ENCODE data around the gene SLC22A5. TPM values are rescaled to one million over a fixed set of nuclear protein-coding genes. Genes with fewer than 3 reads are reported as not detected.
"Not testable (repeated sequence)": the region's sequence is repeated elsewhere in the genome, so short reads cannot be mapped to it uniquely, and the experiment has no call there.

SLC22A5 gene
- total RNA-seq, 1 experiment from 2014 or later: 20.2 TPM

DNA sequence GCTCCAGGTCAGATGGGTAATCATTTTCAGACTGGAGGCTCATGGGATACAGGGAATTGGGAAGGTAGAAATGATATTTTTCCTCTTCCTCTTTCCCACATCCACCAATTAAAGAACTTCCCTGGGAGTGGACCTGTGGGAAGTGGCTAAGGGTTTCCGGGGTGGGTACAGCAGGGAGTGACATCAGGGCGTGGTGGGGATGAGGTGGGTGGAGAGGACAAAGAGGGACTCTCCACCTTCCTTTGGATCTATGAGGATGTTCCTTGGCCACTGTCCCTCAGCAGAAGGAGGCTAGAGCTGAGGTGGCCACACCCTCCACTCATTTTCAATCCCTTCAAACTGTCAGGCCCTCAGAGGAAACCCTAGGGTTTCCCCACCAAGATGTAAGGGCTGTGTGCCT, 66.4 kb downstream of the SLC22A5 start:
- peaks cover 14% of the 10 kb centered on the region; the same call in 1 of the 2 replicates for H3K4me1 ChIP-seq
- ChIA-PET POLR2A (no interaction called here), CTCF (no interaction called here)
- no peaks in the 10 kb centered on the region for H3K36me3 ChIP-seq (ENCODE audit: control insufficient read depth, insufficient read depth, low read length)
- H3K4me1 Mint-ChIP-seq (ENCODE audit: low read depth, unreplicated experiment): peaks cover 22% of the 10 kb centered on the region
- TF ChIP-seq, protein P1, sequence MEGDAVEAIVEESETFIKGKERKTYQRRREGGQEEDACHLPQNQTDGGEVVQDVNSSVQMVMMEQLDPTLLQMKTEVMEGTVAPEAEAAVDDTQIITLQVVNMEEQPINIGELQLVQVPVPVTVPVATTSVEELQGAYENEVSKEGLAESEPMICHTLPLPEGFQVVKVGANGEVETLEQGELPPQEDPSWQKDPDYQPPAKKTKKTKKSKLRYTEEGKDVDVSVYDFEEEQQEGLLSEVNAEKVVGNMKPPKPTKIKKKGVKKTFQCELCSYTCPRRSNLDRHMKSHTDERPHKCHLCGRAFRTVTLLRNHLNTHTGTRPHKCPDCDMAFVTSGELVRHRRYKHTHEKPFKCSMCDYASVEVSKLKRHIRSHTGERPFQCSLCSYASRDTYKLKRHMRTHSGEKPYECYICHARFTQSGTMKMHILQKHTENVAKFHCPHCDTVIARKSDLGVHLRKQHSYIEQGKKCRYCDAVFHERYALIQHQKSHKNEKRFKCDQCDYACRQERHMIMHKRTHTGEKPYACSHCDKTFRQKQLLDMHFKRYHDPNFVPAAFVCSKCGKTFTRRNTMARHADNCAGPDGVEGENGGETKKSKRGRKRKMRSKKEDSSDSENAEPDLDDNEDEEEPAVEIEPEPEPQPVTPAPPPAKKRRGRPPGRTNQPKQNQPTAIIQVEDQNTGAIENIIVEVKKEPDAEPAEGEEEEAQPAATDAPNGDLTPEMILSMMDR (IDR thresholded peaks at IDR 0.05; ENCODE audit: insufficient read depth in 1 of 2, low read depth in 1 of 2, low read length in 1 of 2, severe bottlenecking in 1 of 2, unreplicated experiment in 1 of 2): no peak
- no peaks in the 10 kb centered on the region for H3K9me3 ChIP-seq
- no peak for DNase-seq
- no TSS peak for BruUV-seq (replicated peaks)
- H3K27me3 Mint-ChIP-seq (ENCODE audit: insufficient read depth, unreplicated experiment): no peaks in the 10 kb centered on the region
- intact Hi-C loops (cut with micrococcal nuclease; ENCODE audit: unreplicated experiment): no loop called here
- no peak overlapping the region for H3K4me3 ChIP-seq (ENCODE audit: low read depth, low read length)
- H3K4me3 Mint-ChIP-seq (ENCODE audit: unreplicated experiment): no peak overlapping the region
- H3K27ac Mint-ChIP-seq (ENCODE audit: unreplicated experiment): no peak overlapping the region
- no peaks in the 10 kb centered on the region for H3K36me3 Mint-ChIP-seq (ENCODE audit: insufficient read depth, unreplicated experiment)
- H3K27me3 ChIP-seq (replicated peaks; ENCODE audit: control insufficient read depth, insufficient read depth, low read length): no peaks in the 10 kb centered on the region
- no peaks in the 10 kb centered on the region for H3K9me3 Mint-ChIP-seq (ENCODE audit: unreplicated experiment)

DNA sequence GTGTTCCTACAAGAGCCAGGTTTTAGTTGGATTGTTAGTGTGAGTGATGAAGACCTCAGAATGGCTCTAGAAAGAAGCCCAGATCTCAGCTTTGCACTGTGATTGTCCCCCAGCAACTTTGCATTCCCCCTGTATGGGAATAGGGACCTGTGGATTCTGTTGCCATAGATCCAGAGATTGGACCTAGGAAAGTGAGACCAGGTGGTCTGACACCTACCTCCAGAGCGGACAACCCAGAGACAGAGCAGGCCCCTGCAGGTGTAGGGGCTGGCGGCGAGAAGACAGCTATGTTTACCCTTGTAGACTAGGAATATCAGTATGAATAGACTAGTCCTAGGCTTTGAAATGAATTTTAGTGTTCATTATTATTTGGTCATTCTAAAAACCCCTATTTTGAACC, 67.4 kb downstream of the SLC22A5 start:
- TF ChIP-seq, protein P1 (IDR thresholded peaks at IDR 0.05; ENCODE audit: insufficient read depth in 1 of 2, low read depth in 1 of 2, low read length in 1 of 2, severe bottlenecking in 1 of 2, unreplicated experiment in 1 of 2): no peak
- DNase-seq: no peak
- Histone ChIP-seq H3K27me3 (replicated peaks; ENCODE audit: control insufficient read depth, insufficient read depth, low read length) (no peaks in the 10 kb centered on the region), H3K36me3 (ENCODE audit: control insufficient read depth, insufficient read depth, low read length) (no peaks in the 10 kb centered on the region), H3K9me3 (no peaks in the 10 kb centered on the region), H3K4me1 (peaks cover 14% of the 10 kb centered on the region; the same call in 1 of the 2 replicates), H3K4me3 (ENCODE audit: low read depth, low read length) (no peak overlapping the region)
- BruUV-seq (replicated peaks): no TSS peak
- Mint-ChIP-seq H3K4me1 (ENCODE audit: low read depth, unreplicated experiment) (peaks cover 22% of the 10 kb centered on the region), H3K27me3 (ENCODE audit: insufficient read depth, unreplicated experiment) (no peaks in the 10 kb centered on the region), H3K4me3 (ENCODE audit: unreplicated experiment) (no peak overlapping the region), H3K9me3 (ENCODE audit: unreplicated experiment) (no peaks in the 10 kb centered on the region), H3K36me3 (ENCODE audit: insufficient read depth, unreplicated experiment) (no peaks in the 10 kb centered on the region), H3K27ac (ENCODE audit: unreplicated experiment) (peak overlapping the region; percentile 64)
- ChIA-PET CTCF (no interaction called here), POLR2A (no interaction called here)
- intact Hi-C loops (cut with micrococcal nuclease; ENCODE audit: unreplicated experiment): no loop called here

DNA sequence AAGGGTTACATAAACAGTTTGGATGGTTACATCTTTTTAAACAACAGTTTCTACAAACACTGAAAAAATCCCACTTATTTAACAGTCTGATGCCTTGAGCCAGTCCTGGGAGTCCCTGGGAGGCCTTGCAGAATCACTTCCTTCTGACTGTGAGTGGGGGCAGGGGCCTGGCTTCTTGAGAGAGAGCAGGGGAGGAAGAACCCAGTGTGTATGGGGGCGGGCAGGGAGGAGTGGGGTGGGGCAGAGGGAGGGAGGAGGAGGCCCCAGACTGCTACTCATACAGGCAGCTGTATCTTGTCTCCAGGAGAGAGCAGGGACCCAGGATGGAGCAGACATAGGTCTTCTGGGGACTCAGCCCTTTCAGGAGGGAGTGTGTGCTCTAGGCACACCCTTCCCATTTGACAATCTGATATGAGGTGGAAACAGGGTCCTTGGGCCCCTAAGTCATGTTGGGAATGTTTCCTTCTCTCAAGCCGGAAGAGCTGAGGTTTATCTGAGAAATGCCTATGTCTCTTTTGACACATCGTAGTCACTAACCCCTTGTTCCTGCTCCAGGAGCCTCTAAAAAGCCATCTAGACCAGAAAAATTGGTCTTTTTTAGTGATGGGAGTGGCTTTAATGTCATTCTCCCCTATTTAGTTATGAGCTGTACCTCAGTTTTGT, 68.2 kb downstream of the SLC22A5 start:
- BruUV-seq (replicated peaks): no TSS peak
- no peaks in the 10 kb centered on the region for H3K27me3 Mint-ChIP-seq (ENCODE audit: insufficient read depth, unreplicated experiment)
- H3K27ac Mint-ChIP-seq (ENCODE audit: unreplicated experiment): no peak overlapping the region
- no peaks in the 10 kb centered on the region for H3K36me3 ChIP-seq (ENCODE audit: control insufficient read depth, insufficient read depth, low read length)
- POLR2A ChIA-PET: interaction anchor here (0.7 to 0.9 kb wide), 2 partner anchors 52 to 59 kb away, joined by 4 read pairs; partner anchors contain the start of gene IRF1
- H3K36me3 Mint-ChIP-seq (ENCODE audit: insufficient read depth, unreplicated experiment): no peaks in the 10 kb centered on the region
- no peak overlapping the region for H3K4me3 ChIP-seq (ENCODE audit: low read depth, low read length)
- peaks cover 14% of the 10 kb centered on the region; the same call in 1 of the 2 replicates for H3K4me1 ChIP-seq
- CTCF ChIA-PET: no interaction called here
- intact Hi-C loops (cut with micrococcal nuclease; ENCODE audit: unreplicated experiment): no loop called here
- TF ChIP-seq, protein P1 (IDR thresholded peaks at IDR 0.05; ENCODE audit: insufficient read depth in 1 of 2, low read depth in 1 of 2, low read length in 1 of 2, severe bottlenecking in 1 of 2, unreplicated experiment in 1 of 2): no peak
- H3K9me3 Mint-ChIP-seq (ENCODE audit: unreplicated experiment): no peaks in the 10 kb centered on the region
- no peak overlapping the region for H3K4me3 Mint-ChIP-seq (ENCODE audit: unreplicated experiment)
- H3K27me3 ChIP-seq (replicated peaks; ENCODE audit: control insufficient read depth, insufficient read depth, low read length): no peaks in the 10 kb centered on the region
- no peaks in the 10 kb centered on the region for H3K9me3 ChIP-seq
- H3K4me1 Mint-ChIP-seq (ENCODE audit: low read depth, unreplicated experiment): peaks cover 22% of the 10 kb centered on the region
- no peak for DNase-seq

DNA sequence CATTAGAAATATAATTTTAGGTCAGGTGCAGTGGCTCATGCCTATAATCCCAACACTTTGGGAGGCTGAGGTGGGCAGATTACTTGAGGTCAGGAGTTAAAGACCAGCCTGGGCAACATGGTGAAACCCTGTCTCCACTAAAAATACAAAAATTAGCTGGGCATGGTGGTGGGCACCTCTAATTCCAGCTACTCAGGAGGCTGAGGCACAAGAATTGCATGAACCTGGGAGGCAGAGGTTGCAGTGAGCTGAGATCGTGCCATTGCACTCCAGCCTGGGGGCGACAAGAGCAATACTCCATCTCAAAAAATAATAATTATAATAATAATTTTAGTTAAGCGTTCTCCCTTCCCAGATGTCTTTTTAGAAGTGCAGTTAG, 68.7 kb downstream of the SLC22A5 start:
- BruUV-seq (replicated peaks); H3K27me3 Mint-ChIP-seq (ENCODE audit: insufficient read depth, unreplicated experiment); CTCF ChIA-PET; H3K27ac Mint-ChIP-seq (ENCODE audit: unreplicated experiment); H3K9me3 Mint-ChIP-seq (ENCODE audit: unreplicated experiment); H3K36me3 Mint-ChIP-seq (ENCODE audit: insufficient read depth, unreplicated experiment); H3K27me3 ChIP-seq (replicated peaks; ENCODE audit: control insufficient read depth, insufficient read depth, low read length); DNase-seq; H3K9me3 ChIP-seq; intact Hi-C loops (cut with micrococcal nuclease; ENCODE audit: unreplicated experiment); H3K4me3 Mint-ChIP-seq (ENCODE audit: unreplicated experiment); H3K36me3 ChIP-seq (ENCODE audit: control insufficient read depth, insufficient read depth, low read length); H3K4me3 ChIP-seq (ENCODE audit: low read depth, low read length): not testable (repeated sequence)
- H3K4me1 Mint-ChIP-seq (ENCODE audit: low read depth, unreplicated experiment): peaks cover 22% of the 10 kb centered on the region
- peaks cover 14% of the 10 kb centered on the region; the same call in 1 of the 2 replicates for H3K4me1 ChIP-seq
- POLR2A ChIA-PET: interaction anchor here (0.7 to 0.9 kb wide), 2 partner anchors 52 to 58 kb away, joined by 4 read pairs; partner anchors contain the start of gene IRF1
